Fibroblast of the conjunctiva (primary cell): ENCODE data around the gene KRTAP10-2.
"Not testable (repeated sequence)": the region's sequence is repeated elsewhere in the genome, so short reads cannot be mapped to it uniquely, and the experiment has no call there.

Source experiments
- DNase-seq: peaks from one replicate; pipeline ENCODE4 v3.0.0-alpha.2; 2010; ENCODE audit warnings: low read depth

Gene KRTAP10-2

GRCh38 chr21:44583089-44583799 lies 31.9 kb upstream of the KRTAP10-2 start:
- no peak for DNase-seq

- DNase-seq: no peak
Measured at GRCh38 chr21:44582055-44582454, 30.8 kb upstream of the KRTAP10-2 start.

DNA sequence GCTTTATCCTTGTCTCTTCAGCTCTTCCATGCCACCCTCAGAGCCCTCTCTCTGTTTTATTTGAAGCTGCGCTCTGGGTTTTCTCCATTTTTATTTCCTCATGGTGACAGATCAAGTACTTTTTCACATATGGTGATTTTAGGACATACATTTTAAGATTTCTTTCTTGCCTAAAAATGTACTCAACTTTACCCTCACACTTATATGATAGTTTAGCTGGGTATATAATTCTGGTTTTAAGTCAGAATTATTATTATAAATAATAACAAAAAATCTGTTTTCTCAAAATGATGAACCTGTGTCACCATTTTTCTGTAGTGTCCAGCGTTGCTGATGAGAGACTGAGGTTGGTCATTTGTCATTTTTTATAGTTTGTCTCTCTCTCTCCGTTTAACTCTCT lies 29.9 kb upstream of the KRTAP10-2 start:
- DNase-seq: no peak

- DNase-seq: not testable (repeated sequence)
Measured at GRCh38 chr21:44580231-44580821, 29.0 kb upstream of the KRTAP10-2 start, which contains the start of gene KRTAP10-5. KRTAP10-5 (minus strand) TSS chr21:44580604; CDS start chr21:44580578, 26 bp downstream.

DNA sequence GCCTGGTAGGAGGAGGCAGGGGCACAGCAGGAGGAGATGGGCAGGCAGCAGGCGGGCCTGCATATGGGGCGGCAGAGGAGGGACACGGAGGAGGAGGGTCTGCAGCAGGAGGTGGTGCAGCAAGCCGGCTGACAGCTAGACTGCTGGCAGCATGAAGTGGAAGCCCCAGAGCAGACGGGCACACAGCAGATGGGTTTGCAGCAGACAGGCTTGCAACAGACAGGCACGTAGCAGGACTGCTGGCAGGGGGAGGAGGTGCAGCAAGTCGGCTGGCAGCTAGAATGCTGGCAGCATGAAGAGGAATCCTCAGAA lies 28.5 kb upstream of the KRTAP10-2 start:
- DNase-seq: no peak

GRCh38 chr21:44579056-44579832 lies 27.9 kb upstream of the KRTAP10-2 start:
- no peak for DNase-seq

DNA sequence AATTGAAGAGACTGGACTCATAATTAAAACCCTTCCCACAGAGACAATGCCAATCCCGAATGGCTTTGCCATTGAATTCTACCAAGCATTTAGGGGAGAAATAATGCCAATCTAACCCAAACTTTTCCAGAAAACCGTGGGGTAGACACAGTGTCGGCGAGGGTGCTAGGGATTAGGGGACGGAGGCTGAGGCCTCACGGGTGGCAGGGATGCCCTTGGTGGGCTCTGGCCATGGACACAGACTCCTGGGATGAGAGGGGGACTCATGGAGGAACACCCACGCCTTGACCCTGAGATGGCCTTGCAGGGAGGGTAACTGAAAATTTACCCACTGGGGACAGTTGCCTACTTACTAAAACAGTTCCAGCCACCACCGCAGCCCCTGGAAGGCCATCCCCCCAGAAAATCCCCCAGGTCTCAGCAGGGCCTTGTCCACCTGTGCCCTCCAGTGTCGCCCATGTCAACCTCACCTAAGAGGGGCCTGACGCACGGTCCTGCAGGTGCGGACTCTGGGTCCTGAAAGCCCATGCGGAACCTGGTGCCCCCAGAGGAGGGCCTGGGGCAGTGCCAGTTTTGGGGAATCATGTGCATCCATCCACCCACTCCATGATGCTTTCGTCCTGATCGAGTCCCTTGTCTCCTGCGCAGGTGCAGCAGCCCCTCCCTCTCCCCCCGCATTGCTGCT lies 27.2 kb upstream of the KRTAP10-2 start:
- DNase-seq: no peak

DNA sequence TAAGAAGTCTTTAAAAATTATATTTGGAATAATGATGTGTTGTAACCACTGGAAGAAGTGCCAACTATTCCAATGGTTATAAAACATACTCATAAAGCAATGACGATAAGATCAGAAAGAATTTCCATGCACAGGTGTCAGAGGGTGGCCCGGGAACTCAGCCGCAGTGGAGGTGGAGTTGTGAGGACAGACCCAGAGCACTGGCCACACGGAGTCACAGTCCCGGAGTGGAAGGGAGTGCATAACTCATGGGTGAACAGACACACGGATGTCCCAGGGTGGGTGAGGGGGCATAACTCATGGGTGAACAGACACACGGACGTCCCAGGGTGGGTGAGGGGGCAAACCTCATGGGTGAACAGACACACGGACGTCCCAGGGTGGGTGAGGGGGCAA lies 24.7 kb upstream of the KRTAP10-2 start:
- no peak for DNase-seq

- no peak for DNase-seq
Measured at GRCh38 chr21:44575307-44576024, 24.2 kb upstream of the KRTAP10-2 start.

- DNase-seq: no peak
Measured at GRCh38 chr21:44574457-44575306, 23.4 kb upstream of the KRTAP10-2 start.

- DNase-seq: not testable (repeated sequence)
Measured at GRCh38 chr21:44573630-44574456, 22.5 kb upstream of the KRTAP10-2 start, which contains the start of gene KRTAP10-4. KRTAP10-4 (plus strand) TSS chr21:44573729; CDS start chr21:44573759, 30 bp downstream.

DNA sequence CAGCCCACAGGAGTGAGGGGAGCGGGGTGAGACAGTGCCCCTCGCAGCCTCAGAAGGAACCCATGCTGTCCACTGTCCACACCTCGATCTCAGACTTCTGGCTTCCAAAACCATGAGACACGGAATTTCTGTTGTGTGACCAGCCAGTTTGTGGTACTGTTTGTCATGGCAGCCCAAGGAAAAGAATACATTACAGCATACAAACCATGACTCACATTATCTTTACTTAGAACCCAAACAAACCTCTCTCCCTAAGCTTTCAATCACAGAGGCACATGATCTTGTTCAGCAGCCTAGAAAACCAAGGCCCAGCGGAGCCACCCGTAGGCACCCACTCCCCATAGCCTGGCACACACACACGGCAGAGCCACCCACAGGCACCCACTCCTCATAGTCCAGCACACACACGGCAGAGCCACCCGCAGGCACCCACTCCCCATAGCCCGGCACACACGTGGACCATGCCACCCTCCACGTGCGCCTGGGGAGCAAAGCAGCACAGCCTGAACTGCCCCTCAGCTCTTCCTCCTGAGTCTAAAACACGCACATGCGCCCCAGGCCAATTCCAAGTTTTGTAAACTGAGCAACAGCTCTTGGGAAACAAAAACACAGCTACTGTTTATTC lies 21.8 kb upstream of the KRTAP10-2 start:
- no peak for DNase-seq

GRCh38 chr21:44571844-44572782 lies 20.8 kb upstream of the KRTAP10-2 start:
- DNase-seq: no peak

GRCh38 chr21:44571296-44571695 lies 20.0 kb upstream of the KRTAP10-2 start:
- no peak for DNase-seq

DNA sequence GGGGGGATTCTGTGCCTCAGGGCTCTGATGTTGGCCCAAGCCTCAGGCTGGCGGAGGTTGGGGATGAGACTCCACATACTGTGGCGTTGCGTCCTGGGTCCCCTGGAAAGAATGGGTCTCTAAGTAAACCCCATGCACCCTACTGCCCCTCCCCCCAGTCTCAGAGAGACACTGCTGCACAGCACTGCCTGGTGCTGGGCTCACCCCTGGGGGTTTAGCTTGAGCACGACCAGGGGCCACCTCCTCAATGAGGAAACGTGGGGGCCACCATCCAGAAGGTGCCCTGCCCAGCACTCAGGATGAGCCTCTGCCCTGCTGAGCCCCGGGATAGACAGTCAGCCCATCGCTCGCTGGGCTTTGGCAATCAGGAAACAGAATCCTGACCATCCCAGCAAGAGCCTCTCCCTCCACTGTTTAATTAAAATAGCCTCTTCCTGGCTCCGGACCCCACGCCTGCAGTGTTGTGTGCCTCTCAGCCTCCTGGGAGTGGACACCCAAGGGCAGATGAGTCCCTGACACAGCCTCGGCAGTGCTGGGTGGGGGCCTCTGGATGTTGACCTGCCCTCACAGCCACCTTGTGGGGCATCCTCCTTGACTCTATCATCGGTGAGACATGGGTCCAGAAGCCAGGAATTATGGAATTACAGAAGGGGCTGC lies 18.7 kb upstream of the KRTAP10-2 start:
- no peak for DNase-seq

- DNase-seq: no peak
Measured at GRCh38 chr21:44568667-44569556, 17.6 kb upstream of the KRTAP10-2 start.

GRCh38 chr21:44568261-44568660 lies 17.0 kb upstream of the KRTAP10-2 start:
- DNase-seq: no peak
